ENCODE data around the gene CREB5. TPM values are rescaled to one million over a fixed set of nuclear protein-coding genes. Genes with fewer than 3 reads are reported as not detected.

Gene CREB5
- total RNA-seq, 3 donors from 2014 or later: 17.3 to 19.7 (median 18.0) TPM

DNA sequence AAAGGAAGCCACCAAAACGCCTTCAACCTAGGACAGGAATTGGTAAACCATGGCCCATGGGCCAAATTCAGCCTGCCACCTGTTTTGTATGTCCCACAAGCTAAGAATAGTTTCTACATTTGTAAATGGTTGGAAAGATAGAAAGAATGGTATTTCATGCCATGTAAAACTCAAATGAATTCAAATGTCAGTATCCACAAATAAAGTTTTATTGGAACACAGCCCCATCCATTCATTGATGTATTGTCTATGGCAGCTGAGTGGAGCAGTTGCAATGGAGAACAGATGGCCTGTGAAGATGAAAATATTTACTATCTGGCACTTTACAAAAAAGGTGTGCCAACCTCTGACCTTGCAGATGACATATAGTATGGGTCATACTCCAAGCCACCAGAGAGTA is 236.9 kb downstream of the CREB5 start:
- DNase-seq (ENCODE audit: low spot score in 2 of 2): no peak
- intact Hi-C loops (cut with DNase I; ENCODE audit: low total_unique reads): no loop called here
- TF ChIP-seq, protein P1, sequence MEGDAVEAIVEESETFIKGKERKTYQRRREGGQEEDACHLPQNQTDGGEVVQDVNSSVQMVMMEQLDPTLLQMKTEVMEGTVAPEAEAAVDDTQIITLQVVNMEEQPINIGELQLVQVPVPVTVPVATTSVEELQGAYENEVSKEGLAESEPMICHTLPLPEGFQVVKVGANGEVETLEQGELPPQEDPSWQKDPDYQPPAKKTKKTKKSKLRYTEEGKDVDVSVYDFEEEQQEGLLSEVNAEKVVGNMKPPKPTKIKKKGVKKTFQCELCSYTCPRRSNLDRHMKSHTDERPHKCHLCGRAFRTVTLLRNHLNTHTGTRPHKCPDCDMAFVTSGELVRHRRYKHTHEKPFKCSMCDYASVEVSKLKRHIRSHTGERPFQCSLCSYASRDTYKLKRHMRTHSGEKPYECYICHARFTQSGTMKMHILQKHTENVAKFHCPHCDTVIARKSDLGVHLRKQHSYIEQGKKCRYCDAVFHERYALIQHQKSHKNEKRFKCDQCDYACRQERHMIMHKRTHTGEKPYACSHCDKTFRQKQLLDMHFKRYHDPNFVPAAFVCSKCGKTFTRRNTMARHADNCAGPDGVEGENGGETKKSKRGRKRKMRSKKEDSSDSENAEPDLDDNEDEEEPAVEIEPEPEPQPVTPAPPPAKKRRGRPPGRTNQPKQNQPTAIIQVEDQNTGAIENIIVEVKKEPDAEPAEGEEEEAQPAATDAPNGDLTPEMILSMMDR (IDR thresholded peaks at IDR 0.05): no peak
- TF ChIP-seq POLR2A (IDR thresholded peaks at IDR 0.05) (no peak), POLR2AphosphoS5 (IDR thresholded peaks at IDR 0.05) (no peak)

DNA sequence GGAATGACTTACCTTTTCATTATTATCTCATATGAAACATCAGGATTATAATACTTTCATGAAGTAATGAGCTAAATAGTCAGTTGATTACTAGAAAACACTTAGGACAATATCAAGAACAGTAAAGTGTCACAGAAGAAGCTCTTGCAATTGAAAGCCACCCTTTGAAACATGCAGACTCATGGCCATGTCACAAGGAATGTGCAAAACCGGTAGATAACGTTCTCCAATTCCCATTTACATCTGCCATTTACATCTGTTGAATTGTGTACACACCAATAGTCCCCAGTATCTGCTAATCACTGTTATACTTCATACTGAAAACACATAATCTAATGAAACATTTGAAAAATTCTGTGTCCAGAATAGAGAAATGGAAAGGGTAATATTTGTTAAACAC is 237.5 kb downstream of the CREB5 start:
- H3K27me3 ChIP-seq: no peaks in the 10 kb centered on the region
- no peaks in the 10 kb centered on the region for H3K36me3 ChIP-seq
- intact Hi-C loops (cut with DNase I; ENCODE audit: low total_unique reads): no loop called here
- no peaks in the 10 kb centered on the region for H3K9me3 ChIP-seq
- TF ChIP-seq POLR2AphosphoS5 (IDR thresholded peaks at IDR 0.05) (no peak), POLR2A (IDR thresholded peaks at IDR 0.05) (no peak)
- TF ChIP-seq, protein P1 (IDR thresholded peaks at IDR 0.05): no peak
- no peak overlapping the region for H3K4me3 ChIP-seq
- no peak overlapping the region for H3K27ac ChIP-seq
- H3K4me1 ChIP-seq: no peaks in the 10 kb centered on the region
- no peak for DNase-seq (ENCODE audit: low spot score in 2 of 2)

More for the DNA sequence above, 236.9 kb downstream of the CREB5 start:
- Histone ChIP-seq H3K27ac (no peak overlapping the region), H3K4me1 (no peaks in the 10 kb centered on the region), H3K4me3 (no peak overlapping the region), H3K9me3 (no peaks in the 10 kb centered on the region), H3K27me3 (no peaks in the 10 kb centered on the region), H3K36me3 (no peaks in the 10 kb centered on the region)

DNA sequence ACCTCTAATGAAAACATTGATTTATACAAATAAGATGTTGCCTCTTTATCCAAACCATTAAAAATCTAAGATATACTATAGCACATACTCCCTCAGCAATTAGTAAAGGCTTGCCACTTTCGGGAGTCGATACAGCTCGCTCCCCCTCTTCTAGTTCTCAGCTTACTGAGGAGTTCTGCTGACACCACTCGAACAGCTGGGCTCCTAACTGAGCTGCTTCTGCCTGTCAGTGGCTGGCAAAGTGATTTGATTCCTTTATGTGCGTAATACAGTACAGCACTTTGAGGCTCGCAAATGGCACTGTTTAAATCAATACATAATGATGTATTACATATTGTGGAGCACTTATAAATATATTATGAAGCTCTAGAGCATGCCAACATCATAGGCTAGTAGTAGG is 241.8 kb downstream of the CREB5 start:
- DNase-seq (ENCODE audit: low spot score in 2 of 2): no peak
- H3K27me3 ChIP-seq: no peaks in the 10 kb centered on the region
- no peak overlapping the region for H3K4me3 ChIP-seq
- H3K9me3 ChIP-seq: no peaks in the 10 kb centered on the region
- intact Hi-C loops (cut with DNase I; ENCODE audit: low total_unique reads): no loop called here
- no peaks in the 10 kb centered on the region for H3K36me3 ChIP-seq
- H3K27ac ChIP-seq: no peak overlapping the region
- TF ChIP-seq POLR2AphosphoS5 (IDR thresholded peaks at IDR 0.05) (no peak), POLR2A (IDR thresholded peaks at IDR 0.05) (no peak)
- TF ChIP-seq, protein P1 (IDR thresholded peaks at IDR 0.05): no peak
- H3K4me1 ChIP-seq: no peaks in the 10 kb centered on the region

DNA sequence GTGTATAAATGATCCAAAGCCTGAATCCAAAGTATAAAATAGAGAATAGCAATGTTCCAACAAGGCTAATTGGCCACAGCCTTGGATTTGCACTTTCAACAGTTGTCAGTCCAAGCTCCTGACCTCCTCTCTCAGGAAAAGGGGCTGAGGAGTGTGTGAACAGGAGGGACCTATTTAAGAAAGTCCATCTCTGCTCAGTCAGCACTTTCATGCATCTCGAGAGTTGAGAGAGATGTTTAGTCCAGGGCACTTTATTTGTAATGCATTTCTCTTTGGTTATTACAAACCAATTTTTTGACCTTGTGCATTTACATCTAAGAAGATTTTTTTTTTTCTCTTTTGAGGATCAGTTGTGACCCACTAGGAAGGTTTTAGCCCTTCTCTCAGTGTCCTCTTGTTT is 244.2 kb downstream of the CREB5 start:
- Histone ChIP-seq H3K4me1 (no peaks in the 10 kb centered on the region), H3K36me3 (no peaks in the 10 kb centered on the region), H3K27me3 (no peaks in the 10 kb centered on the region), H3K4me3 (no peak overlapping the region), H3K9me3 (peaks cover 5% of the 10 kb centered on the region in 2 donors), H3K27ac (no peak overlapping the region)
- intact Hi-C loops (cut with DNase I; ENCODE audit: low total_unique reads): no loop called here
- TF ChIP-seq, protein P1 (IDR thresholded peaks at IDR 0.05): no peak
- TF ChIP-seq POLR2AphosphoS5 (IDR thresholded peaks at IDR 0.05) (no peak), POLR2A (IDR thresholded peaks at IDR 0.05) (no peak)
- no peak for DNase-seq (ENCODE audit: low spot score in 2 of 2)

DNA sequence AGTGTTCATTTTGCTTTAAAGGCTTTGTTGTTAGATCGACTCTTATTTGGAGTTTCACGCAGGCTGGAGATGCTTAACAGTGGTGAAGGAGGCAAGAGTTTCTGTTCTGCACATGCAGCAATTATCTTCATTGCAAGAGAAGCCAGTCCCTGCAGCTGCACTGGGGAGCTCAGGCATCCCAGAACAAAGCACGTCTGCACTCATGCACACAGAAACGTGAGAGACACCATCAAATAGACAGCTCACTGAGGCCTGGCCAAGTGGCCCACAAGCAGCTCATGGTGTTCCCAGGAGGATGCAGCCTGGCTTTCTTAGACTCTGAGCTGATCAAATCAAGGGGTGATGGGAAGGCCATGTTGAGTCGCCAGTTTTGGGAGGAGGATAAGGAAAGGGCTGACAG is 246.1 kb downstream of the CREB5 start:
- no peak overlapping the region for H3K4me3 ChIP-seq
- H3K4me1 ChIP-seq: no peaks in the 10 kb centered on the region
- no peaks in the 10 kb centered on the region for H3K36me3 ChIP-seq
- no peak overlapping the region for H3K27ac ChIP-seq
- DNase-seq (ENCODE audit: low spot score in 2 of 2): no peak
- H3K27me3 ChIP-seq: no peaks in the 10 kb centered on the region
- peaks cover 5% of the 10 kb centered on the region in 2 donors for H3K9me3 ChIP-seq
- intact Hi-C loops (cut with DNase I; ENCODE audit: low total_unique reads): no loop called here
- TF ChIP-seq POLR2A (IDR thresholded peaks at IDR 0.05) (no peak), POLR2AphosphoS5 (IDR thresholded peaks at IDR 0.05) (no peak)
- TF ChIP-seq, protein P1 (IDR thresholded peaks at IDR 0.05): no peak

Measured in breast epithelium (tissue), 4 donors.